SK-N-SH (cell line): ENCODE measurements around the gene SLC39A7. TPM values are rescaled to one million over a fixed set of nuclear protein-coding genes. Genes with fewer than 3 reads are reported as not detected.

Source experiments
- CTCF ChIA-PET: fragments of 300-600, 350-600 bp; formaldehyde crosslinking; extraction: SDS; loops from one replicate; lab custom pipeline; 2021; lab: Yijun Ruan, JAX
- POLR2A ChIA-PET: fragments of 350-600 bp; sonication (Branson Sonifier 250); formaldehyde crosslinking; extraction: SDS; loops from one replicate; lab custom pipeline; 2020; ENCODE audit warnings: antibody characterized with exemption, inconsistent platforms; lab: Yijun Ruan, JAX
- DNase-seq: peaks from one replicate; pipeline ENCODE4 v3.0.0; 2012
- H2AFZ ChIP-seq: fragments of 200-600 bp; sonication (generic); 2 replicates; pipeline ENCODE4 v1.8.1; 2016; ENCODE audit warnings: antibody characterized with exemption, mild to moderate bottlenecking, low read depth
- H3F3A ChIP-seq: fragments of 200-600 bp; sonication (generic); replicated peaks from 2 replicates; pipeline ENCODE3; 2016; ENCODE audit warnings: antibody characterized with exemption, mild to moderate bottlenecking; ENCODE audit not compliant: insufficient read depth
- H3K27ac ChIP-seq, 2 experiments: fragments of 200-500 bp in 1 of 2; fragments of 200-600 bp in 1 of 2; sonication (Bioruptor generic) in 1 of 2; sonication (generic), shearing (Covaris generic) in 1 of 2; 2 replicates each; pipeline versions ENCODE4 v1.5.1 to v1.6.1; 2014 to 2016; ENCODE audit warnings: low read depth in 2 of 2, inconsistent platforms in 1 of 2, low read length in 1 of 2, mild to moderate bottlenecking in 1 of 2, mixed read lengths in 1 of 2
- H3K27me3 ChIP-seq: fragments of 200-600 bp; sonication (generic), shearing (Covaris generic); 2 replicates; pipeline ENCODE4 v1.6.1; 2016; ENCODE audit warnings: mixed run types; ENCODE audit not compliant: insufficient read depth
- H3K36me3 ChIP-seq, 2 experiments: fragments of 200-500 bp in 1 of 2; fragments of 200-600 bp in 1 of 2; sonication (Bioruptor generic) in 1 of 2; sonication (generic) in 1 of 2; replicated peaks in 1 of 2; 2 replicates each; pipeline versions ENCODE3 to v1.5.1; 2014 to 2016; ENCODE audit warnings: low read length in 1 of 2, mild to moderate bottlenecking in 1 of 2; ENCODE audit not compliant: insufficient read depth in 2 of 2, control insufficient read depth in 1 of 2
- H3K4me1 ChIP-seq, 2 experiments: fragments of 200-500 bp in 1 of 2; fragments of 200-600 bp in 1 of 2; sonication (Bioruptor generic) in 1 of 2; sonication (generic), shearing (Covaris generic) in 1 of 2; 2 replicates each; pipeline versions ENCODE4 v1.5.1 to v1.6.1; 2014 to 2016; ENCODE audit warnings: low read depth in 1 of 2, low read length in 1 of 2, mixed run types in 1 of 2; ENCODE audit not compliant: insufficient read depth in 2 of 2, control insufficient read depth in 1 of 2
- H3K4me2 ChIP-seq: fragments of 200-600 bp; sonication (generic), shearing (Covaris generic); 2 replicates; pipeline ENCODE4 v1.6.1; 2017; ENCODE audit warnings: mixed run types
- H3K4me3 ChIP-seq, 2 experiments: fragments of 200-500 bp in 1 of 2; fragments of 200-600 bp in 1 of 2; sonication (Bioruptor generic) in 1 of 2; sonication (generic), shearing (Covaris generic) in 1 of 2; 2 replicates each; pipeline versions ENCODE4 v1.5.1 to v1.8.1; 2014 to 2016; ENCODE audit warnings: low read depth in 2 of 2, inconsistent platforms in 1 of 2, low read length in 1 of 2, mild to moderate bottlenecking in 1 of 2, mixed read lengths in 1 of 2, moderate library complexity in 1 of 2
- H3K79me2 ChIP-seq: fragments of 200-600 bp; sonication (generic); 2 replicates; pipeline ENCODE4 v1.8.1; 2017; ENCODE audit warnings: mild to moderate bottlenecking; ENCODE audit not compliant: insufficient read depth
- H3K9ac ChIP-seq: fragments of 200-600 bp; sonication (generic); 2 replicates; pipeline ENCODE4 v1.6.1; 2017; ENCODE audit warnings: mixed run types
- H3K9me2 ChIP-seq: fragments of 200-600 bp; sonication (generic); 2 replicates; pipeline ENCODE4 v1.6.1; 2017; ENCODE audit warnings: mixed run types
- H3K9me3 ChIP-seq: fragments of 200-600 bp; sonication (generic); 2 replicates; pipeline ENCODE4 v1.6.1; 2017; ENCODE audit warnings: mixed run types, mild to moderate bottlenecking, moderate library complexity
- H4K20me1 ChIP-seq: fragments of 200-600 bp; sonication (generic); 2 replicates; pipeline ENCODE4 v1.6.1; 2017; ENCODE audit warnings: mild to moderate bottlenecking, mixed run types; ENCODE audit not compliant: insufficient read depth
- CHD2 ChIP-seq: fragments of 150-350 bp; IDR thresholded peaks from 2 replicates; pipeline ENCODE4 v1.6.1; 2018; ENCODE audit warnings: low read length; ENCODE audit not compliant: partially characterized antibody
- EZH2phosphoT487 ChIP-seq: fragments of 200-600 bp; sonication (generic); IDR thresholded peaks from 2 replicates; pipeline ENCODE4 v1.6.1; 2017; ENCODE audit warnings: low read depth, mixed run types, mild to moderate bottlenecking, antibody characterized with exemption, moderate library complexity, borderline replicate concordance
- MAX ChIP-seq: IDR thresholded peaks from 2 replicates; pipeline ENCODE4 v1.4.0; 2012; ENCODE audit warnings: low read depth
- NFIC ChIP-seq: IDR thresholded peaks from 2 replicates; pipeline ENCODE4 v1.4.0; 2012; ENCODE audit warnings: borderline replicate concordance
- RCOR1 ChIP-seq: fragments of 150-350 bp; IDR thresholded peaks from 2 replicates; pipeline ENCODE4 v1.6.1; 2017; ENCODE audit warnings: antibody characterized with exemption, low read length
- RFX5 ChIP-seq: IDR thresholded peaks from 2 replicates; pipeline ENCODE4 v1.6.1; 2012; ENCODE audit warnings: mild to moderate bottlenecking, improper control_type of control experiment, low read length
- RXRA ChIP-seq: IDR thresholded peaks from 2 replicates; pipeline ENCODE4 v1.4.0; 2012; ENCODE audit warnings: low read depth, mild to moderate bottlenecking, borderline replicate concordance
- SMC3 ChIP-seq: IDR thresholded peaks from 2 replicates; pipeline ENCODE4 v1.6.1; 2012; ENCODE audit warnings: low read depth, low read length, improper control_type of control experiment
- YY1 ChIP-seq: IDR thresholded peaks from 2 replicates; pipeline ENCODE4 v1.4.0; 2012; ENCODE audit warnings: low read depth, mild to moderate bottlenecking
- WGBS: methylation state at CpG from one replicate; pipeline ENCODE4 v1.1.6; 2017; ENCODE audit warnings: low lambda C conversion rate; 5-methylcytosine and 5-hydroxymethylcytosine counted together
- polyA plus RNA-seq, 3 experiments: library from polyadenylated mRNA; depleted of rRNA; stranded (reverse); fragments of >200 nt; gene quantifications; 2 replicates each; pipeline ENCODE4 v1.2.3, GENCODE V29; 2012
- TF ChIP-seq, protein P1 (sequence below): IDR thresholded peaks from 2 replicates; pipeline ENCODE4 v1.6.1; 2012; ENCODE audit warnings: mild to moderate bottlenecking, low read depth, low read length, moderate library complexity
- TF ChIP-seq, protein P2 (sequence below): fragments of 150-350 bp; IDR thresholded peaks from 2 replicates; pipeline ENCODE4 v1.6.1; 2017; ENCODE audit warnings: antibody characterized with exemption, low read length, low read depth, borderline replicate concordance
- TF ChIP-seq, protein P3 (sequence below): IDR thresholded peaks from 2 replicates; pipeline ENCODE4 v1.4.0; 2012; ENCODE audit warnings: low read depth, borderline replicate concordance

Gene SLC39A7
- polyA plus RNA-seq, 1 of the 3 experiments (the other 2 are of a cell fraction) = 129 TPM

- peaks cover 10% of the 10 kb centered on the region for H3F3A ChIP-seq
- H3K9me3 ChIP-seq = no peaks in the 10 kb centered on the region
- ChIA-PET POLR2A (no interaction called here), CTCF (interaction anchor here (0.7 to 3.6 kb wide), 6 partner anchors 9 to 82 kb away, joined by 3 to 50 read pairs (median 10); partner anchors contain the start of genes B3GALT4 and HSD17B8)
- H3K9me2 ChIP-seq = no peaks in the 10 kb centered on the region
- no peak overlapping the region for H2AFZ ChIP-seq
- peaks cover 26% of the 10 kb centered on the region for H4K20me1 ChIP-seq
- no peak overlapping the region for H3K4me3 ChIP-seq
- 93% methylated on average over 12 of the region's 15 CpGs for WGBS
- H3K9ac ChIP-seq = no peak overlapping the region
- H3K27me3 ChIP-seq = no peaks in the 10 kb centered on the region
- H3K79me2 ChIP-seq = peaks cover 32% of the 10 kb centered on the region
- no peak for TF ChIP-seq RFX5
- TF ChIP-seq MAX = no peak
- TF ChIP-seq, protein P1, sequence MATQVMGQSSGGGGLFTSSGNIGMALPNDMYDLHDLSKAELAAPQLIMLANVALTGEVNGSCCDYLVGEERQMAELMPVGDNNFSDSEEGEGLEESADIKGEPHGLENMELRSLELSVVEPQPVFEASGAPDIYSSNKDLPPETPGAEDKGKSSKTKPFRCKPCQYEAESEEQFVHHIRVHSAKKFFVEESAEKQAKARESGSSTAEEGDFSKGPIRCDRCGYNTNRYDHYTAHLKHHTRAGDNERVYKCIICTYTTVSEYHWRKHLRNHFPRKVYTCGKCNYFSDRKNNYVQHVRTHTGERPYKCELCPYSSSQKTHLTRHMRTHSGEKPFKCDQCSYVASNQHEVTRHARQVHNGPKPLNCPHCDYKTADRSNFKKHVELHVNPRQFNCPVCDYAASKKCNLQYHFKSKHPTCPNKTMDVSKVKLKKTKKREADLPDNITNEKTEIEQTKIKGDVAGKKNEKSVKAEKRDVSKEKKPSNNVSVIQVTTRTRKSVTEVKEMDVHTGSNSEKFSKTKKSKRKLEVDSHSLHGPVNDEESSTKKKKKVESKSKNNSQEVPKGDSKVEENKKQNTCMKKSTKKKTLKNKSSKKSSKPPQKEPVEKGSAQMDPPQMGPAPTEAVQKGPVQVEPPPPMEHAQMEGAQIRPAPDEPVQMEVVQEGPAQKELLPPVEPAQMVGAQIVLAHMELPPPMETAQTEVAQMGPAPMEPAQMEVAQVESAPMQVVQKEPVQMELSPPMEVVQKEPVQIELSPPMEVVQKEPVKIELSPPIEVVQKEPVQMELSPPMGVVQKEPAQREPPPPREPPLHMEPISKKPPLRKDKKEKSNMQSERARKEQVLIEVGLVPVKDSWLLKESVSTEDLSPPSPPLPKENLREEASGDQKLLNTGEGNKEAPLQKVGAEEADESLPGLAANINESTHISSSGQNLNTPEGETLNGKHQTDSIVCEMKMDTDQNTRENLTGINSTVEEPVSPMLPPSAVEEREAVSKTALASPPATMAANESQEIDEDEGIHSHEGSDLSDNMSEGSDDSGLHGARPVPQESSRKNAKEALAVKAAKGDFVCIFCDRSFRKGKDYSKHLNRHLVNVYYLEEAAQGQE = peak; percentile 88
- H3K4me1 ChIP-seq = peaks cover 0 to 36% of the 10 kb centered on the region in 2 experiments; a peak in 1 of 4 replicates
- H3K36me3 ChIP-seq = peaks cover 17 to 39% of the 10 kb centered on the region in 2 experiments
- H3K4me2 ChIP-seq = no peak overlapping the region
- no peak for DNase-seq
- no peak overlapping the region for H3K27ac ChIP-seq
These were observed 5.1 kb upstream of the SLC39A7 start for GRCh38 chr6:33195304-33196165.

DNA sequence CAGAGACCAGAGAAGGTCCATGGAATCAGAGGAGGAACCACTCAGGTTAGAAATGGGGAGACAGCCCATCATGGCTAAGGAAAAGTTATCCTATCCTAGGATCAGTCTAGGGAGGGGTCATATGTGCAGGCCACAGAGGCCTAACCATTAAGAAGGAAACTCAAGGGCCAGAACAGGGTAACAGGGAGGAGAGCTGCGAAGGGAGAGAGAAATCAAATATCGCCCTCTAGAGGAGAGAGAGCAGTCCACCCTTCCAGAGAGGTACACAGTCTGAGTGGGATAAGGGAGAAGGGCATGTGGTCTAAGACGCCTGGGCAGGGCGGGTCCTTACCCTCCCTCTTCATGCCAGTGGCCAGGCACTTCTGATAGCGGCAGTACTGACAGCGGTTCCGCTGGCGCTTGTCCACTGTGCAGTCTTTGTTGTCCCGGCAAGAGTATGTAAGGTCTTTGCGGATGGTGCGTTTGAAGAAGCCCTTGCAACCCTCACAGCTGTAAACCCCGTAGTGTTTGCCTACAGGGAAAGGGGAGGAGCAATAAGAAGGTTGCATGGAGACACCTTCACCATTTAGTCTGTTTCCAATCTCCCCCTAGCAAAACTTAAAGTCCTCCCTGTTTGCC lies 3.1 kb upstream of the SLC39A7 start:
- peaks cover 50% of the 10 kb centered on the region for H3K79me2 ChIP-seq
- no peak overlapping the region for H2AFZ ChIP-seq
- no peak overlapping the region for H3K4me3 ChIP-seq
- H3K9ac ChIP-seq = no peak overlapping the region
- H3K4me1 ChIP-seq = peaks cover 9 to 33% of the 10 kb centered on the region in 2 experiments; a peak in 2 of 4 replicates
- H3K27me3 ChIP-seq = no peaks in the 10 kb centered on the region
- no peak overlapping the region for H3K27ac ChIP-seq
- 74% methylated on average over 12 of the region's 12 CpGs for WGBS
- H3K36me3 ChIP-seq = peaks cover 25 to 45% of the 10 kb centered on the region in 2 experiments
- DNase-seq = peak; percentile 79
- H3F3A ChIP-seq = peaks cover 10% of the 10 kb centered on the region
- no peaks in the 10 kb centered on the region for H3K9me3 ChIP-seq
- POLR2A ChIA-PET = interaction anchor here (0.6 to 0.9 kb wide), 2 partner anchors 52 to 79 kb away, joined by 3 read pairs; partner anchors contain the start of gene B3GALT4
- no peak overlapping the region for H3K4me2 ChIP-seq
- peaks cover 26% of the 10 kb centered on the region for H4K20me1 ChIP-seq
- CTCF ChIA-PET = interaction anchor here (0.6 to 3.7 kb wide), 21 partner anchors 8 to 330 kb away, joined by 3 to 50 read pairs (median 5); partner anchors contain the start of gene RING1
- H3K9me2 ChIP-seq = no peaks in the 10 kb centered on the region
- TF ChIP-seq RXRA = no peak
- no peak for TF ChIP-seq EZH2phosphoT487
- TF ChIP-seq RCOR1 = no peak
- TF ChIP-seq, protein P1 = no peak
- TF ChIP-seq, protein P2, sequence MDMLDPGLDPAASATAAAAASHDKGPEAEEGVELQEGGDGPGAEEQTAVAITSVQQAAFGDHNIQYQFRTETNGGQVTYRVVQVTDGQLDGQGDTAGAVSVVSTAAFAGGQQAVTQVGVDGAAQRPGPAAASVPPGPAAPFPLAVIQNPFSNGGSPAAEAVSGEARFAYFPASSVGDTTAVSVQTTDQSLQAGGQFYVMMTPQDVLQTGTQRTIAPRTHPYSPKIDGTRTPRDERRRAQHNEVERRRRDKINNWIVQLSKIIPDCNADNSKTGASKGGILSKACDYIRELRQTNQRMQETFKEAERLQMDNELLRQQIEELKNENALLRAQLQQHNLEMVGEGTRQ = no peak
- no peak for TF ChIP-seq NFIC
- TF ChIP-seq CHD2 = peak; percentile 16
- peak; percentile 55 for TF ChIP-seq SMC3
- no peak for TF ChIP-seq YY1
- TF ChIP-seq, protein P3, sequence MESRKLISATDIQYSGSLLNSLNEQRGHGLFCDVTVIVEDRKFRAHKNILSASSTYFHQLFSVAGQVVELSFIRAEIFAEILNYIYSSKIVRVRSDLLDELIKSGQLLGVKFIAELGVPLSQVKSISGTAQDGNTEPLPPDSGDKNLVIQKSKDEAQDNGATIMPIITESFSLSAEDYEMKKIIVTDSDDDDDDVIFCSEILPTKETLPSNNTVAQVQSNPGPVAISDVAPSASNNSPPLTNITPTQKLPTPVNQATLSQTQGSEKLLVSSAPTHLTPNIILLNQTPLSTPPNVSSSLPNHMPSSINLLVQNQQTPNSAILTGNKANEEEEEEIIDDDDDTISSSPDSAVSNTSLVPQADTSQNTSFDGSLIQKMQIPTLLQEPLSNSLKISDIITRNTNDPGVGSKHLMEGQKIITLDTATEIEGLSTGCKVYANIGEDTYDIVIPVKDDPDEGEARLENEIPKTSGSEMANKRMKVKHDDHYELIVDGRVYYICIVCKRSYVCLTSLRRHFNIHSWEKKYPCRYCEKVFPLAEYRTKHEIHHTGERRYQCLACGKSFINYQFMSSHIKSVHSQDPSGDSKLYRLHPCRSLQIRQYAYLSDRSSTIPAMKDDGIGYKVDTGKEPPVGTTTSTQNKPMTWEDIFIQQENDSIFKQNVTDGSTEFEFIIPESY = no peak
